ENCODE data around the gene DNM3.
A peak's percentile ranks its signal among the peaks of the same experiment; 100 is the strongest.

The DNM3 gene

GRCh38 chr1:172395576-172395975 lies 554.3 kb downstream of the DNM3 start:
- no peak for DNase-seq (ENCODE audit: low spot score)

GRCh38 chr1:172397221-172397620 lies 555.9 kb downstream of the DNM3 start:
- DNase-seq (ENCODE audit: low spot score): no peak

- DNase-seq (ENCODE audit: low spot score): no peak
Observed at GRCh38 chr1:172397633-172398032, 556.3 kb downstream of the DNM3 start.

GRCh38 chr1:172398193-172398592 lies 556.9 kb downstream of the DNM3 start:
- DNase-seq (ENCODE audit: low spot score): no peak

- DNase-seq (ENCODE audit: low spot score): peak; percentile 81
Observed at GRCh38 chr1:172398970-172399755, 557.9 kb downstream of the DNM3 start.

GRCh38 chr1:172399756-172400721 lies 558.7 kb downstream of the DNM3 start:
- no peak for DNase-seq (ENCODE audit: low spot score)

GRCh38 chr1:172400722-172401105 lies 559.4 kb downstream of the DNM3 start:
- DNase-seq (ENCODE audit: low spot score): no peak

GRCh38 chr1:172401477-172401876 lies 560.2 kb downstream of the DNM3 start:
- no peak for DNase-seq (ENCODE audit: low spot score)

- DNase-seq (ENCODE audit: low spot score): no peak
Observed at GRCh38 chr1:172401892-172402291, 560.6 kb downstream of the DNM3 start.

GRCh38 chr1:172402878-172403569 lies 561.7 kb downstream of the DNM3 start:
- no peak for DNase-seq (ENCODE audit: low spot score)

GRCh38 chr1:172404121-172404520 lies 562.8 kb downstream of the DNM3 start:
- DNase-seq (ENCODE audit: low spot score): no peak

GRCh38 chr1:172405912-172406311 lies 564.6 kb downstream of the DNM3 start:
- no peak for DNase-seq (ENCODE audit: low spot score)

- DNase-seq (ENCODE audit: low spot score): no peak
Observed at GRCh38 chr1:172406968-172407367, 565.7 kb downstream of the DNM3 start.

- no peak for DNase-seq (ENCODE audit: low spot score)
Observed at GRCh38 chr1:172408958-172409357, 567.7 kb downstream of the DNM3 start.

- DNase-seq (ENCODE audit: low spot score): no peak
Observed at GRCh38 chr1:172410027-172410426, 568.7 kb downstream of the DNM3 start.

- no peak for DNase-seq (ENCODE audit: low spot score)
Observed at GRCh38 chr1:172411791-172412338, 570.6 kb downstream of the DNM3 start.

- DNase-seq (ENCODE audit: low spot score): no peak
Observed at GRCh38 chr1:172414331-172414730, 573.0 kb downstream of the DNM3 start.

- no peak for DNase-seq (ENCODE audit: low spot score)
Observed at GRCh38 chr1:172416496-172417035, 575.3 kb downstream of the DNM3 start.

- no peak for DNase-seq (ENCODE audit: low spot score)
Observed at GRCh38 chr1:172417557-172417956, 576.3 kb downstream of the DNM3 start.

GRCh38 chr1:172420385-172420784 lies 579.1 kb downstream of the DNM3 start, which contains the start of gene C1orf105:
Gene C1orf105, plus strand, starts transcription at chr1:172420685. Its CDS starts 201 bp downstream, at chr1:172420886.
- DNase-seq (ENCODE audit: low spot score): no peak

- DNase-seq (ENCODE audit: low spot score): no peak
Observed at GRCh38 chr1:172421974-172422604, 580.8 kb downstream of the DNM3 start.

Measured in left forelimb (tissue), 1 donor.